HG03280 (cell line): ENCODE data around the gene ADIPOR1.

Source experiments
- ATAC-seq: cut with Tn5 transposase; IDR thresholded peaks from one replicate; pipeline ENCODE4 v1.9.1; 2021; ENCODE audit warnings: mild to moderate bottlenecking, moderate library complexity; ENCODE audit not compliant: unreplicated experiment

Gene ADIPOR1

GRCh38 chr1:202972046-202972445, 13.9 kb upstream of the ADIPOR1 start:
- ATAC-seq = no peak

GRCh38 chr1:202968895-202969295, 10.8 kb upstream of the ADIPOR1 start:
- peak; percentile 48 for ATAC-seq

- ATAC-seq = no peak
Measured at GRCh38 chr1:202968351-202968750, 10.2 kb upstream of the ADIPOR1 start.

- ATAC-seq = peak; percentile 6
Measured at GRCh38 chr1:202967684-202968281, 9.7 kb upstream of the ADIPOR1 start.

GRCh38 chr1:202966006-202966898, 8.1 kb upstream of the ADIPOR1 start:
- no peak for ATAC-seq

- no peak for ATAC-seq
Measured at GRCh38 chr1:202965422-202965821, 7.3 kb upstream of the ADIPOR1 start.

- no peak for ATAC-seq
Measured at GRCh38 chr1:202964791-202965410, 6.8 kb upstream of the ADIPOR1 start.

GRCh38 chr1:202961220-202961880, 3.2 kb upstream of the ADIPOR1 start:
- no peak for ATAC-seq

GRCh38 chr1:202959276-202959620, 1.1 kb upstream of the ADIPOR1 start:
- ATAC-seq = no peak

GRCh38 chr1:202958544-202959275, 598 bp upstream of the ADIPOR1 start:
- ATAC-seq = no peak

GRCh38 chr1:202956969-202957368, 1.1 kb downstream of the ADIPOR1 start:
- no peak for ATAC-seq

- ATAC-seq = no peak
Measured at GRCh38 chr1:202954057-202954745, 3.9 kb downstream of the ADIPOR1 start.

- no peak for ATAC-seq
Measured at GRCh38 chr1:202953392-202953791, 4.7 kb downstream of the ADIPOR1 start.

- no peak for ATAC-seq
Measured at GRCh38 chr1:202952818-202953217, 5.3 kb downstream of the ADIPOR1 start.

GRCh38 chr1:202952099-202952498, 6.0 kb downstream of the ADIPOR1 start:
- no peak for ATAC-seq

- ATAC-seq = no peak
Measured at GRCh38 chr1:202951437-202951836, 6.7 kb downstream of the ADIPOR1 start.

GRCh38 chr1:202945483-202945882, 12.6 kb downstream of the ADIPOR1 start:
- ATAC-seq = no peak

- no peak for ATAC-seq
Measured at GRCh38 chr1:202944438-202944921, 13.6 kb downstream of the ADIPOR1 start.

- ATAC-seq = no peak
Measured at GRCh38 chr1:202942426-202942825, 15.7 kb downstream of the ADIPOR1 start.

- ATAC-seq = no peak
Measured at GRCh38 chr1:202941372-202941771, 16.7 kb downstream of the ADIPOR1 start.
